ENCODE measurements around the gene KIF16B.
"Not testable (repeated sequence)": the region's sequence is repeated elsewhere in the genome, so short reads cannot be mapped to it uniquely, and the experiment has no call there.

KIF16B gene

GRCh38 chr20:16573001-16573965 lies at the start of gene KIF16B:
KIF16B (minus strand) TSS chr20:16573448; CDS start chr20:16573275, 173 bp downstream.
- DNase-seq = peak; percentile 89

- no peak for DNase-seq
Measured at GRCh38 chr20:16622501-16622900, 49.3 kb upstream of the KIF16B start.

- DNase-seq = no peak
Measured at GRCh38 chr20:16621435-16622141, 48.3 kb upstream of the KIF16B start.

GRCh38 chr20:16620961-16621360 lies 47.7 kb upstream of the KIF16B start:
- no peak for DNase-seq

- DNase-seq = no peak
Measured at GRCh38 chr20:16619953-16620352, 46.7 kb upstream of the KIF16B start.

GRCh38 chr20:16617056-16617455 lies 43.8 kb upstream of the KIF16B start:
- no peak for DNase-seq

- no peak for DNase-seq
Measured at GRCh38 chr20:16616317-16616716, 43.1 kb upstream of the KIF16B start.

GRCh38 chr20:16615199-16615598 lies 42.0 kb upstream of the KIF16B start:
- DNase-seq = peak; percentile 11

GRCh38 chr20:16613954-16614353 lies 40.7 kb upstream of the KIF16B start:
- DNase-seq = no peak

GRCh38 chr20:16612706-16613105 lies 39.5 kb upstream of the KIF16B start:
- no peak for DNase-seq

- no peak for DNase-seq
Measured at GRCh38 chr20:16611817-16612216, 38.6 kb upstream of the KIF16B start.

GRCh38 chr20:16609066-16609465 lies 35.8 kb upstream of the KIF16B start:
- no peak for DNase-seq

GRCh38 chr20:16608277-16608650 lies 35.0 kb upstream of the KIF16B start:
- DNase-seq = no peak

GRCh38 chr20:16607364-16608276 lies 34.4 kb upstream of the KIF16B start:
- no peak for DNase-seq

GRCh38 chr20:16606468-16607070 lies 33.3 kb upstream of the KIF16B start:
- DNase-seq = no peak

- DNase-seq = no peak
Measured at GRCh38 chr20:16601047-16601446, 27.8 kb upstream of the KIF16B start.

- DNase-seq = no peak
Measured at GRCh38 chr20:16599257-16599656, 26.0 kb upstream of the KIF16B start.

GRCh38 chr20:16596991-16597390 lies 23.7 kb upstream of the KIF16B start:
- DNase-seq = no peak

- DNase-seq = not testable (repeated sequence)
Measured at GRCh38 chr20:16596404-16596803, 23.2 kb upstream of the KIF16B start.

GRCh38 chr20:16595376-16595775 lies 22.1 kb upstream of the KIF16B start:
- no peak for DNase-seq

GRCh38 chr20:16590041-16590633 lies 16.9 kb upstream of the KIF16B start:
- DNase-seq = no peak

GRCh38 chr20:16589623-16590022 lies 16.4 kb upstream of the KIF16B start:
- DNase-seq = no peak
